Measurements from ENCODE around the gene MUSTN1.

MUSTN1 gene

GRCh38 chr3:52800079-52800478 is 34.7 kb downstream of the MUSTN1 start:
- DNase-seq (ENCODE audit: low spot score), result no peak

- DNase-seq (ENCODE audit: low spot score), result peak; percentile 34
Observed at GRCh38 chr3:52798978-52799476, 35.8 kb downstream of the MUSTN1 start.

GRCh38 chr3:52798376-52798977 is 36.3 kb downstream of the MUSTN1 start:
- DNase-seq (ENCODE audit: low spot score), result no peak

- no peak for DNase-seq (ENCODE audit: low spot score)
Observed at GRCh38 chr3:52796411-52796810, 38.4 kb downstream of the MUSTN1 start.

DNA sequence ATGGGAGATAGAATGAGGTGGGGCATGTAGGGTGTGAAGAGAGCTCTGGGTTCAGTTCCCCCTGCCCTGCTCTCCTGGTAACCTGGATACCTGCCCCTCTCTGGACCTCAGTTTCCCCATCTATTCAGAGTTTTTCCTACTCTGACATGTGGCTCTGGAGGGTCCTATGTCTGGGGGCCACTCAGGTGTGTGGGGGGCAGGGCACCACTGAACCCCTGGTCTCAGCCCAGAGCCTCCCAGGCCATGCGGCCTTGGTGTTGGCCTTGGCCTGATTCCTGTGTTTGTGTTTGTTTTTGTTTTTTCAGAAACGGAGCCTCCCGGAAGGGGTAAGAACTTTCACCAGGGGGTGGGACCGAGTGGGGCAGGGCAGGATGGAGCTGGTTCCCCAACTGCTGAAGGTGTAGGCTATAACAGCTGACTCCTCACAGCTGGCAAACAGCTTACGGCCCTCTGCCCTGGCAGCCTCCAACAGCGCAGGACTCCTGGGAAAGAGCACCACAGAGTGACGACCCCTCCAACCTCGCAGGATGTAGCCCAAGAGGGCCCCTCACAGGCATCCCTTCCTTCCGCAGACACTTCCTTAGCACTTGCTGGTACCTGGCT is 39.4 kb downstream of the MUSTN1 start:
- no peak for DNase-seq (ENCODE audit: low spot score)

- DNase-seq (ENCODE audit: low spot score), result no peak
Observed at GRCh38 chr3:52794612-52795099, 40.2 kb downstream of the MUSTN1 start, which contains the start of gene ITIH3. TSS of gene ITIH3 (plus strand) at chr3:52794796. CDS start at chr3:52794804, 8 bp downstream.

DNA sequence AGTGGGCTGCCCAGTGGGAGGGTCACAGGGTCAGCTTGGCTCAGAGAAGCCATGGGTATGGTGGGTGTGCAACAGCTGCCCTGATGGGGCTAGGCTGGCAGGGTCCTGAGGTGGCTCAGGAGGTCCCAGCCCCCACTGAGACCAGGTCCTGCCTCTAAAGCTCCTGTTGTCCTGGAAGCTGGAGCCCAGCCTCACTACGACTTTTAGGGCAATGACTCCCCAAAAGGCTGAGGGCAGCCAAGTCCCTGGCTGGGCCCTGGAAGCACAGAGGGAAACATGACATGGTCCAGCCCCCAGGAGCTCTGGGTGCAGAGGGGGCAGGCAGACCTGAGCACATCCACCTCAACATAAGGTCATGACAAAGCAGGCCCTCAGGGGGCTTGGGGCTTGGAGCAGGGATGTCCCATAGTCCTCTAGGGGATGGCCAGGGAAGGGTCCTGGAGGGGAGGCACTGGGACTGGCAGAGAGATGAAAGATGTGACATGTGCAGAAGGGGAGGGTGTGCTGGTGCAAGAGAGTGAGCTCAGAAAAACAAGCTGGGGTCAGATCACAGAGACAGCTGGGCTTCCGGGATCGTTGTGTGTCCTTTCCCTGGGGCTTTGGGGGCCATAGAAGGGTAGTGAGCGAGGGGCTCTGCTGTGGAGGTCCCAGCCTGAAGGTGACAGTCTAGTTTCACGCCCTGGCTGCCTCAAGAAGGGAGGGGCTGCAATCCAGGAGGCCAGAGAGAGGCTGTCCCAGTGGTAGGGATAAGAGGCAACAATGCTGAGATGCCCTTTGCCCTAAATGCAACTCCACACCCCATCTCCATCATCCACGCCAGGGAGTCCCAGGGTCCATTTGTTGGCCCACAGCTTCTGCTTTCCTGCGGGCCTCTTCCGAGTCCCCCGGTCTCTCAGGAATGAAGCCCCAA is 40.9 kb downstream of the MUSTN1 start:
- no peak for DNase-seq (ENCODE audit: low spot score)

DNA sequence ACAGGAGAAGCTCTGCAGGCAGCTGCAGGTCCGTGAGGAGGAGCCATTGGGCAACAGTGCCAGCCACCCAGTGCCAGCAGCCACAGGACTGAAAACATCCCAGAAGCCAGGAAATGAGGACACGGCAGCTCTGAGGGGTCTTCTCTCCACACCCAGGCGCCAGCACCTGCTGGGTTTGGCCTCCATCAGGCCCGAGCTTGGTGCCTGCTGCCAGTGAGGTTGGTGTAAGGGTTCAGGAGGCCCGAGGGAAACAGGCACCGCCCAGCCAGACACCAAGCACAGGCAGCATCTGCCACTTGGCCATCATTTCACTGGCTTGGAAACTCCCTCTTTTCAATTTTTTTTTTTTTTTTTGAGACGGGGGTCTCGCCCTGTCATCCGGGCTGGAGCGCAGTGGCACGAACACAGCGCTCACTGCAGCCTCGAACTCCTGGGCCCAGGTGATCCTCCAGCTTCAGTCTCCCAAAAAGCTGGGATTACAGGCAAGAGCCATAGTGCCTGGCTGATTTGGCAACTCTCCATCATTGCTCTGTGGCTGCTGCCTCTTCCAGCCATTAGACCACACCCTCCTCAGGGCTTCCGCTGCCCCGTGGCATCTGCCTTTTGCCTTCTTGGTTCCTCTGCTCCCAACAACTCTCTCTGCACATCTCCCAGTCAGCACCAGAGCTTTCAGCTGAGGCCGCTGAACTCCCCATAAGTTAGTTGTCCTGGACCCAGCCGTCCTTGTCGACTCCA is 41.7 kb downstream of the MUSTN1 start:
- peak; percentile 43 for DNase-seq (ENCODE audit: low spot score)

DNA sequence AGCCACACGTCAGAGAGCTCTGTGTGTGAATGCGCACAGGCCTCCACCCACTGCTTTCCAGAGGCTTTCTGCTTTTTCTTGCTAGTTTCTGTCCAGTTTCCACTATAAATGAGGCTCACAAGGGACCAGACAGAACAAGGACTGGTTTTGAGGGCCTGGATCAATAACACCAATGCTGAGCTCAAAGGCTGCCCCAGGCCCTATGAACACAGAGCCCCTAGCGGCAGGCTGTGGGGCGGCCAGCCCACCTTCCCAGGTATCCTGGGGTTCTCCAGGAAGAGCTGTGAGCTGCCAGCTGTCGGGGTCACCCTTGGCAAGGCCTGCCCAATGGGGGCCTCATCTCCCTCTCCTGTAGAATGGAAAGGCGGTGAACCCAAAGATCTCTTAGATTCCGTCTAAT is 42.4 kb downstream of the MUSTN1 start:
- no peak for DNase-seq (ENCODE audit: low spot score)

GRCh38 chr3:52791928-52792327 is 42.9 kb downstream of the MUSTN1 start:
- no peak for DNase-seq (ENCODE audit: low spot score)

GRCh38 chr3:52791366-52791765 is 43.5 kb downstream of the MUSTN1 start:
- DNase-seq (ENCODE audit: low spot score), result no peak

DNA sequence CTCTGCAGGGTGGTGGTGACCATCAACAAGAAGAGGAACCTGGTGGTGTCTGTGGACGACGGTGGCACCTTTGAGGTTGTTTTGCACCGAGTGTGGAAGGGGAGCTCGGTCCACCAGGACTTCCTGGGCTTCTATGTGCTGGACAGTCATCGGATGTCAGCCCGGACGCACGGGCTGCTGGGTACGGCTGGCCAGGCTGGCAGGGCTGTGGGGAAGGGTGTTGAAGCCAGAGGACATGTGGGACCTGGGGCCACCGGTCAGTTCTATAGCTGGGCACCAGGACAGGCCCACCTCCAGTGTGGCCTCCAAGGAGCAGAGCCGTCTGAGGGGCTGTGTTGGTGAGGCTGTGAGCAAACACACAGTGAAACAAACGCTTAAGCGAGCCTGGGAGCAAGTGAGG is 44.1 kb downstream of the MUSTN1 start:
- no peak for DNase-seq (ENCODE audit: low spot score)

GRCh38 chr3:52790337-52790736 is 44.5 kb downstream of the MUSTN1 start:
- no peak for DNase-seq (ENCODE audit: low spot score)

- DNase-seq (ENCODE audit: low spot score), result no peak
Observed at GRCh38 chr3:52789746-52790040, 45.1 kb downstream of the MUSTN1 start.

- DNase-seq (ENCODE audit: low spot score), result no peak
Observed at GRCh38 chr3:52788890-52789745, 45.7 kb downstream of the MUSTN1 start.

DNA sequence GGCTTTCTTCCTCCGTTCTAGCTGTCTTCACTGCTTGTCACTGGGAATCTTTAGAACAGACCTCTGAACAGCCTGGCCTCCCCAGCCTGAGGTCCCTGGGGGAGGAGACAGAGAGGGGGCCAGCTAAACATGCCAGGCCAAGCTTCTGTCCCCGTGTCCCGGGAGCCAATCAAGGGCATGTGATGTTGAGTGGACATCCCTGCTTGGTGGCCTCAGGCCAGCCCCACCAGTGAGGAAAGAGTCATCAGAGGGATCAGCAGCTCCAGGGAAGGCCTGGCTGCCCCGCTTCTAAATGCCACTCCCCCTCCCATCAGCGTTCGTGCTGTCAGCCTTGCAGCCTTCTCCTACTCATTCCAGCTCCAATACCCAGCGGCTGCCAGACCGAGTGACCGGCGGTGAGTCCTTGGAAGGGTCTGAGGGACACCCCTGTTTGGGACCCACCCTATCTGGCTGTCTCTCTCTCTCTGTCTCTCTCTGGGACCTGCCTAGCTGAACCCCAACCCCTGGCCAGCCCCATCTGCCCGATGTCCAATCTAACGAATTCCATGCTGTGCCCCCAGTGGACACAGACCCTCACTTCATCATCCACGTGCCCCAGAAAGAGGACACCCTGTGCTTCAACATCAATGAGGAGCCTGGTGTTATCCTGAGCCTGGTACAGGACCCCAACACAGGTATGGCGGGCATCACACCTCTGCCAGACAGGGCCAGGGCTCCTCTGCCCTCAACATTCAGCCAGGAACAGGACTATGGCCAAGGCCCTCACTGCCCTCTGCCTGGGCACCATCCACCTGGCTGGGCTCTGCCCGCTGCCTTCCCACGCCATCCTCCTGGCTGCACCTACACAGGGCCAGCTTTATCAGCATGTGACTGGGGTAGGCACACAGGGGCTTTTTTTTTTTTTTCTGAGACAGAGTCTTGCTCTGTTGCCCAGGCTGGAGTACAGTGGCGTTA is 46.9 kb downstream of the MUSTN1 start:
- DNase-seq (ENCODE audit: low spot score), result peak; percentile 44

DNA sequence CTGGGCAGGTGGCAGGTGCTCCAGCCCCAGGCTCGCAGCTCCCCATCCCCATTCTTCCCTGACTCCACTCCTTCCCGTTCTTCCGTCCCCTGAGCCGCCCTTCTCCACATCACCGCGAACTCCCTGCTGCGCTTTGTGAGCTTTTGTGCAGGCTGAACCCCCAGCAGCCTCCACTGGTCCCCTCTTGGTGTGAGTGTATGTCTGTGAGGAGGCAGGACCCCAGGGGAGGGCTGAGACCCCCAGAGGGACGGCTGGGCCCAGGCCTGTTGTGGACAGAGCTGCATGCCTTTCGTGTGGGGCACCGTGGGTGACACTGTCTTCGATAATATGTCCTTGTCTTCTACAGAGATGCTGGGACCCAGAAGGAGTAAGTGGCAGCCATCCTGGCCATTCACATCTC is 47.6 kb downstream of the MUSTN1 start:
- DNase-seq (ENCODE audit: low spot score), result no peak

DNA sequence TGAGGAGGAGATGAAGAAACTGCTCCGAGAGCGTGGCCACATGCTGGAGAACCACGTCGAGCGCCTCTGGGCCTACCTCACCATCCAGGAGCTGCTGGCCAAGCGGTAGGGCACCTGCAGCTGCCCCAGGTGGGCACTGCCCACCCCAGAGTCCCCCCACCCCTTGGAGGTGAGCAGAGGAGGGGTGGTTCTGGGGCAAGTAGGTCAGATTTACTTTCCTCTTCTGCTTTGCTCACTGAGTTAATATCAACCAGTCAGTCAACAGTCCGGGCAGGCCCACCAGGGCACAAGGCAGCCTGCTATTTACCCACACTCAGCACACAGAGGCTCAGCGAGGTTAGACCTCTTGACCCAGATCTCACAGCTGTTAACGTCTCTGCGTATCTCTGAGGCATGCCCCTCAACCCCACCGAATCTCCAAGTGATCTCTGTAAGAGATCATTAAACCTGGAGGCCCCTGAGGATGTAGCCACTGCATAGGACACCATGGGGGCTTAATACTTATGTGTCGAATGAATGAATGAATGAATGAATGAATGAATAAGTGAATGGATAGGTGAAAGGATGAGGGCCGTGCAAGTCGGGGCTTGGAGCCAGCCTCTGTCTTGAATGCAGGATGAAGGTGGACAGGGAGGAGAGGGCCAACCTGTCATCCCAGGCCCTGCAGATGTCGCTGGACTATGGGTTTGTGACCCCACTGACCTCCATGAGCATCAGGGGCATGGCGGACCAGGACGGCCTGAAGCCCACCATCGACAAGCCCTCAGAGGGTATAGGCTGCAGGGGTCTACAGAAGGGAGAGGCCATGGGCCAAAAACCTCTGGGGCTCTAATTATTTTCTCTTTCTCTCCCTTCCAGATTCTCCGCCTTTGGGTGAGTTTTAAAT is 48.2 kb downstream of the MUSTN1 start:
- DNase-seq (ENCODE audit: low spot score), result no peak
